ENCODE results near the gene SLC17A4. TPM values are rescaled to one million over a fixed set of nuclear protein-coding genes. Genes with fewer than 3 reads are reported as not detected.

Gene SLC17A4
- polyA plus RNA-seq, 1 donor from 2014 or later, result not detected

DNA sequence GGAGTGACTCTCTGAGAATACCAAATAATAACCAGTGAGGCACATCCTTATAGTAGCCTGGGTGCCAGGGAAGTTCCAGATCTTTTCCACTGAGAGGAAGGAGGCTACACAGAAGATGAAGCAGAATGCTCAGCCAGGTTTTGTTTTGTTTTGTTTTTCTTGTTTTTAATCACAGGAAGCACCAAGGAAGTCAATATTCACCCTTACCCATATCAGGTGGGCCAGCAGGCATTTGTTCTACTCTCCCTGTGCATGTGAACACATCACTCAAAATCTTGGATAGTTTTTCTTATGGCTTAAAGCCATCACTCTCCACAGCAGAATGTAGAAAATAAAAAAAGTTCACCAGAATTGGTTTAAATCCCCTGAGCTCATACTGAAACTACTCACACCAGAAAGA lies 66.8 kb downstream of the SLC17A4 start:
- Mint-ChIP-seq H3K4me3 (no peak overlapping the region), H3K36me3 (peaks cover 3% of the 10 kb centered on the region), H3K4me1 (no peaks in the 10 kb centered on the region), H3K27ac (no peak overlapping the region), H3K27me3 (peaks cover 21% of the 10 kb centered on the region), H3K9me3 (peaks cover 7 to 17% (median 10%) of the 10 kb centered on the region in 3 donors)

DNA sequence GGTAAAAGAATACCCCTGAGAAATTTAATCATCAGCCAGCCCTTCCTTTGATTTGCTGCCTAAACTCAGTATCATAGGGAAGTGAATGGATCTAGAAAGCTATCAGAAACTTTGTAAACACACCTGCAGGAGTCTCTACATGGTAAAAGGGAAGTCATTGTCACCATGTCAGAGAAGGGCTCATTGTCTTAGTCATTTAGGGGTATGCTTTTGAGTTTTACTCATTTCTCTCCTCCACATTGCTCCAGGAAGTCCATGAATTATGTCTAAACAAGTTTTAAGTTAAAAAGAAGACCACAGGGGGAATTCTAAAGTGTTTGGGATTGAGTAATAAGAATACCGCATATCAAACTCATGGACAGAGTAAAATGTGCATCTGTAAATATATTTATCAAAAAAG lies 74.8 kb downstream of the SLC17A4 start:
- peaks cover 0 to 4% (median 0%) of the 10 kb centered on the region in 3 donors for H3K4me1 Mint-ChIP-seq
- peaks cover 4 to 13% (median 11%) of the 10 kb centered on the region in 3 donors for H3K9me3 Mint-ChIP-seq
- peaks cover 2% of the 10 kb centered on the region for H3K36me3 Mint-ChIP-seq
- H3K27ac Mint-ChIP-seq, result no peak overlapping the region
- H3K4me3 Mint-ChIP-seq, result no peak overlapping the region
- H3K27me3 Mint-ChIP-seq, result peaks cover 17% of the 10 kb centered on the region

DNA sequence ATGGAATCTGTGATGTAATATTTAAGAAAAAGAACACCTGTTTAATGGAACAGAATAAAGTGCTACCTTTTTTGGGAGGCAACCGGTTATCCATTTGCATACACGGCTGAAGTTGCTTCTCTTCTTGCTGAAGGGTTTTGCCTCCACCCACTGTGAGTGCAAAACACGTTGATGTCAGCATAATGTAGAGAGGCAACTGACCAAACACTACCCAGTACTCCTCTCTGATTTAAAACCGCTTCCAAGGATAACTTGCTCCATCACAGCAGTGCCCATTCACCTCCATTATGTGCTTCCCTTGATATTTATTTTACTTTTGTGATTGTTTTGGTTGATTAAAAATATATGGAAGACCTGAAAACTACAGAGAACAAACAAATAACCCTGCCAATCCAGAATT lies 75.9 kb downstream of the SLC17A4 start:
- Mint-ChIP-seq H3K36me3 (no peaks in the 10 kb centered on the region), H3K4me1 (peaks cover 0 to 4% (median 0%) of the 10 kb centered on the region in 3 donors), H3K27ac (no peak overlapping the region), H3K9me3 (peaks cover 4 to 7% (median 6%) of the 10 kb centered on the region in 3 donors), H3K27me3 (peaks cover 12% of the 10 kb centered on the region), H3K4me3 (no peak overlapping the region)

Other genes starting within 250 kb of the SLC17A4 start
- not detected for gene SCGN, start 102.5 kb upstream of the SLC17A4 start, polyA plus RNA-seq
- gene SLC17A1, start 77.3 kb downstream of the SLC17A4 start, polyA plus RNA-seq, result not detected
- not detected for gene SLC17A3, start 119.5 kb downstream of the SLC17A4 start, polyA plus RNA-seq
- gene SLC17A2, start 175.9 kb downstream of the SLC17A4 start, polyA plus RNA-seq, result not detected
- gene TRIM38, start 208.1 kb downstream of the SLC17A4 start, polyA plus RNA-seq, result 23.7 TPM